Mucosa of rectum (tissue), 2 donors: Measurements from ENCODE around the gene LHX3.
A peak's percentile ranks its signal among the peaks of the same experiment; 100 is the strongest.

Source experiments
- H3K27ac ChIP-seq, 2 donors: one replicate each; pipeline ENCODE4 v1.7.0; 2013; ENCODE audit warnings: inconsistent platforms in 2 of 2, low read depth in 2 of 2, low read length in 2 of 2
- H3K27me3 ChIP-seq, 2 donors: one replicate each; pipeline ENCODE4 v1.7.0; 2013; ENCODE audit warnings: low read length in 2 of 2; ENCODE audit not compliant: control insufficient read depth in 2 of 2, insufficient read depth in 2 of 2
- H3K36me3 ChIP-seq, 2 donors: one replicate each; pipeline ENCODE4 v1.7.0; 2013; ENCODE audit warnings: low read length in 2 of 2; ENCODE audit not compliant: control insufficient read depth in 2 of 2, insufficient read depth in 2 of 2
- H3K4me1 ChIP-seq, 2 donors: one replicate each; pipeline ENCODE4 v1.7.0; 2013; ENCODE audit warnings: low read length in 2 of 2, mild to moderate bottlenecking in 1 of 2; ENCODE audit not compliant: control insufficient read depth in 2 of 2, insufficient read depth in 2 of 2
- H3K4me3 ChIP-seq, 2 donors: one replicate each; pipeline ENCODE4 v1.7.0; 2013; ENCODE audit warnings: low read length in 2 of 2
- H3K9ac ChIP-seq, 2 donors: one replicate each; pipeline ENCODE4 v1.7.0; 2013; ENCODE audit warnings: low read length in 2 of 2, low read depth in 1 of 2, mild to moderate bottlenecking in 1 of 2
- H3K9me3 ChIP-seq, 2 donors: one replicate each; pipeline ENCODE4 v1.7.0; 2013; ENCODE audit warnings: low read length in 2 of 2; ENCODE audit not compliant: control insufficient read depth in 2 of 2
- donor health status: healthy.
- donor health status: Normal muscosa, but diverticular disease.

LHX3 gene

DNA sequence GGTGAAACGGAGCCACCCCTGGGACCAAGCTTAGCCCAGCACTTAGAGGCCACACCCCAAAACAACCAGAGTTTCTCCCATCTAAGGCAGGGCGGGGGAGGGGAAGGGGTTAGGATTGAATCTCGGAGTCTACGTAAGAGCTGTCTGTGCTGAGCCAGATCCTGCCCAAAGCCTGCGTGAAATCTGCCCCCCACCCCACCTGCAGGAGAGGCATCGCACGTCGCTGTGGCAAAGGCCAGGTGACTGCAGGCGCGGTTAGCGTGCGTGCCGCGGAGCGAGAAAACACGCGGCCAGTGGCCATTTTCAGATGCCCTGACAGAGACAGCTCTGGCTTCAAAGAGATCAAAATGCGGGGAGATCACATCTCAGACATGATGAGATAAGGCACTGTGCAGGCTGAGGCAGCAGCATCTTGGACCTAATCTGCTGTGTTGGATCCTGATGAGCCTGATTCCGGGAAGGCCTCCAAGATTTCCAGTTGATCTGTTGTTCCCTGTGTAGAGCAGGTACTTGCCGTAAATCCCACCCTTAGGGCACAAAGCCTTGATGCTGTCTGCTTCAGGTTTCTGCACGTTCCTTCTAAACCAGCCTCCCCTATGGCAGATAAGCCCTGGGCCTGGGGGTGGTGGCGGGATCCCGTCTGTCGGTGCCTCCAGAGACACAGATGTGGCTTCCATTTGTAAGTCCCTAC lies 43.2 kb upstream of the LHX3 start:
- Histone ChIP-seq H3K36me3 (no peaks in the 10 kb centered on the region), H3K27ac (no peak overlapping the region), H3K4me3 (no peak overlapping the region), H3K4me1 (peaks cover 8 to 15% of the 10 kb centered on the region in 2 donors), H3K9me3 (no peaks in the 10 kb centered on the region), H3K9ac (no peak overlapping the region), H3K27me3 (peaks cover 2 to 16% of the 10 kb centered on the region in 2 donors)

DNA sequence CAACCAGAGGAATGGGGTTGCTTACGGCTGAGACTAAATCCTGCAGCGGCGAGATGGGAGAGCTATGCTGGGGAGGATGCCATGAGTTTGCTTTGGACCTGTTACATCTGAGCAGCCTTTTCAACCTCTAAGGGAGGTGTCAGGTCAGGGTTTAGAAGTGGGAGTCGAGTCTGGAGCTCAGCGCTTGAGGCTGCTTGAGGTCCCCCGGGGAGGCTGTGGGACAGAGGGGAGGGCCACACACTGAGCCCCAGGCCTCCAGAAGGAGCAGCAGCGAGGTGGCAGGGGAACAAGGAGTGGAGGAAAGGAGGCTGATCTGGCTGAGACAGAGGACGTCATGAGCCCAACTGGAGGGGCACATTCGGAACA lies 42.6 kb upstream of the LHX3 start:
- Histone ChIP-seq H3K4me3 (no peak overlapping the region), H3K9ac (no peak overlapping the region), H3K27ac (no peak overlapping the region), H3K27me3 (peaks cover 2 to 16% of the 10 kb centered on the region in 2 donors), H3K9me3 (no peaks in the 10 kb centered on the region), H3K4me1 (peaks cover 8 to 15% of the 10 kb centered on the region in 2 donors), H3K36me3 (no peaks in the 10 kb centered on the region)

DNA sequence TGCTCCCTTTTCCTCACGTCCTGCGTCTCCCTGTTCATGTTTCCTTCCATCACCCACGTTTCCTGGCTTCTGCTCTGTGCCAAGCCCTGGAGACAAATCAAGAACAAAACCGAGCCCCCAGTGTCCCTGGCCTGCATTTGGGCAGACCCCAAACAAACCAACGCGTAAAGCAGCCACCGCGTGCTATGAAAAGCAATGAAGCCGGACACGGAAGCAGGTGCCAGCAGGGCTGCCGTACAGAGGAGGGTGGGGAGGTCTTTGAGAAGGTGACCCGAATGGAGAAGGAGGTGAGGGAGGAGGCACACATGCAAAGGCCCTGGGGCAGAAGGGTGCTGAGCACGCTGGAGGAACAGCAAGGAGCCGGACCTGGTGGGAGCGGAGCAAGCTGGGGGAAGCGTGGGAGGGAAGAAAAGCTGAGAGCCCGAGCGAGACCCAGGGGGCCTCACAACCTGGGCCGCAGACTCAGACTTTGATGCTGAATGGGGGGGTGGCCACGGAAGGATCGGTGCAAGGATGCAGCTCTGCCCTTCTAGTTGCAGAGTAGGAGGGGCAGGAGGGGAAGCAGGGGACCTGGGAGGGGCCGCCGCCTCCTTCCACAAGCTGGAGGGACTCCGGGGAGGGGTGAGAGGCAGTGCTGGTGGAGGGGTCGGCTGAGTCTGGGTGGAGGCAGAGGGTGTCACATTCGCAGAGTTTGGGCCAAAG lies 42.1 kb upstream of the LHX3 start:
- Histone ChIP-seq H3K36me3 (no peaks in the 10 kb centered on the region), H3K9me3 (no peaks in the 10 kb centered on the region), H3K9ac (no peak overlapping the region), H3K4me3 (no peak overlapping the region), H3K4me1 (peaks cover 8 to 15% of the 10 kb centered on the region in 2 donors), H3K27ac (no peak overlapping the region), H3K27me3 (peaks cover 2 to 16% of the 10 kb centered on the region in 2 donors)

DNA sequence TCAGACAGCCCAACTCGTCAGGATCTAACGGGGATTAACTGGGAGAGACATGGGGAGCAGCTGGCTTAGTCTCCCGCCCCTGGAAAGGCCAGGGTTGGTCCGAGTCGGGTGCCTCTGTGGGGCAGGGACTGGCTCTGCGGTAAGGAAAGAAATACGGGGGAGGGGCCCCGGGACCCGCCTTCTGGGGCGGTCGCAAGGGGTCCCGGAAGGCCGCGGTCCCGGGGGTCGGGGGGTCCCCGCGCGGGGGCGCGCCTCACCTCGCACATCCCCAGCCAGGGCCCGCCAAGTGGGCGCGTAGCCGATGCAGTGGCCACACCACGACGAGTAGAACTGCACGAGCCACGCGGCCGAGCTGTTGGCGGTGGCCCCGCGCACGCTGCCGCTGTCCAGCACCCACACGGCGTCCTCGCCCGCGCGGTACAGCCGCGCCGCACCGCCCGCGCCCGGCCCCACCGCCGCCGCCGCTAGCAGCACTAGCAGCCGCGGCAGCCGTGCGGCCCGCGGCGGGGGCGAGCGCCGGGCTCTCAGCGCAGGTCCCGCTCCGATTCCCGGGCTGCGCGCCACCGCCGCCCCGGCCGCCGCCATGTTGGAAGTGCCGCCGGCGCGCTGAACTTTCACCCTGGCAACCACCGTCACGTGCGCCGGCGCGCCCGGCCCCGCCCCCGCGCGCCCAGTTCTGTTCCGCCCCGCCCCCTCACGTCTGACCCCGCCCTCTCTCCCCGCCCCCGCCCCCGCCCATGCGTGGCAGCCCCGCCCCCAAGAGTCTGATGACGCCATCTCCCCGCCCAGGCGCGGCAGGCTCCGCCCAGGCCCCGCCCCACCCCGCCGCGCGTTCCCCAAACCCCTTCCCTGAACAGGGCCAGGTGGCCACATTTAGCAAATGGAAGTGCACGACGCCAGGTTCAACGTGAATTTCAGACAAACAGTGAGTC lies 40.6 kb upstream of the LHX3 start, which contains the start of gene QSOX2:
QSOX2 (minus strand) TSS at position 594 of the 932 bp plus-strand sequence; CDS start at position 585, 9 bp downstream.
- peak within 1 kb of the TSS; percentile 73 to 82 for H3K4me3 ChIP-seq
- H3K27me3 ChIP-seq: peaks cover 2 to 11% of the 10 kb centered on the region in 2 donors
- H3K9ac ChIP-seq: peak within 1 kb of the TSS; percentile 41 to 72
- H3K9me3 ChIP-seq: no peaks in the 10 kb centered on the region
- peak within 1 kb of the TSS in 1 of 2 donors; percentile 58 for H3K27ac ChIP-seq
- no peaks in the 10 kb centered on the region for H3K36me3 ChIP-seq
- H3K4me1 ChIP-seq: peaks cover 13 to 15% of the 10 kb centered on the region in 2 donors

DNA sequence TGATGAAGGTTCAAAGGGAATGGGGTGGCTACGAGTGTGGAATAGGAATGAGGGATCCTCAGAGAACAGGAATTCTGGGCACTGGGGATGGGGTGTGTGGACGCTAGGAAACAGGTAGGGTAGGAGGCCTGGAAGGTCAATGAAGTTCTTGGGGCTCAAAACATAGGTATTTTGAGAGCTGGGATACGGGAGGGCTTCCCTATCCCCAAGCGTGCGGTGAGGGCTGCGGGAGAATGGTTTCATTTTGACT lies 40.0 kb upstream of the LHX3 start:
- peak overlapping the region; percentile 41 to 72 for H3K9ac ChIP-seq
- H3K36me3 ChIP-seq: no peaks in the 10 kb centered on the region
- H3K27ac ChIP-seq: peak overlapping the region in 1 of 2 donors; percentile 58
- peak overlapping the region; percentile 73 to 82 for H3K4me3 ChIP-seq
- no peaks in the 10 kb centered on the region for H3K9me3 ChIP-seq
- peaks cover 13 to 15% of the 10 kb centered on the region in 2 donors for H3K4me1 ChIP-seq
- peaks cover 2 to 10% of the 10 kb centered on the region in 2 donors for H3K27me3 ChIP-seq

DNA sequence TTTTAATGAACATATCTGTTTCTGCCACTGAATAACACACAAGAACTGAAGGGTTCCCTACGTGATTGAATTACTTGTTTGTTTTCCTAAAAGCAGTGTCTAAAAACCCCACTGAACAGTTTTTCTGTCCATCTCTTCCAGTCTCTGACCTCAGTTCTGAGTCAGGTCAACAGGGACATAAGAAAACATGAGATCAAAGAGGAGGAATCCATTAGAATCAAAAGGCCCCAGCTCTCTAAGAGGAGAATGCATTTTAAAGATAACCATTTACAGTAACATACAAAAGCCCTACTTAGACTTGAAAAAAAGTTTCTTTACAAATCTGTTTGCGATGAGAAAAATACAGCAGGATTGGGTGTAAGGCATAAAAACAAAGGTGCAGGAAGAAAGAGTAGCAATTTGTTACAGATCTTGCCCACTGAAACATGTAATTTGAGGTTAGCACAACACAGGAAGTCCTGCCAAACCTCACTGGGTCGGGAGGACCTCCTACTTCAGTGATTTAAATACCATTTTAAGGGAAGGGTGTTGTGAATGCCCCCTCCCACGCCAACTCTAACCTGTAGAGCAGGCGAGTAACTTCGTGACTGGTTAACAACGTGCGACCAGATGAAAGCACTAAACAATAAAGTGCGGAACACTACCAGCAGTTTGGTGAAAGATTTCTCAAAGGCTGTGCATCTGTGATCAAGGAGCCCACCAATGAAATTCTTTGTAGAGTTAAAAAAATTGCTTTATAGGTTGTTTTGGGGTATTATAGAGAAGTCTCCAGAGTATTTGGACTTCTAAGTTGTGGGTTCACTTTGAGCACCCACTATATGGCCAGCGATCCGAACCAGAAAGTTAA lies 39.4 kb upstream of the LHX3 start:
- peak overlapping the region; percentile 73 to 82 for H3K4me3 ChIP-seq
- H3K9ac ChIP-seq: peak overlapping the region; percentile 41 to 72
- no peaks in the 10 kb centered on the region for H3K36me3 ChIP-seq
- H3K27ac ChIP-seq: peak overlapping the region in 1 of 2 donors; percentile 58
- H3K27me3 ChIP-seq: peaks cover under 1 to 5% of the 10 kb centered on the region in 2 donors
- H3K9me3 ChIP-seq: no peaks in the 10 kb centered on the region
- peaks cover 17 to 20% of the 10 kb centered on the region in 2 donors for H3K4me1 ChIP-seq

DNA sequence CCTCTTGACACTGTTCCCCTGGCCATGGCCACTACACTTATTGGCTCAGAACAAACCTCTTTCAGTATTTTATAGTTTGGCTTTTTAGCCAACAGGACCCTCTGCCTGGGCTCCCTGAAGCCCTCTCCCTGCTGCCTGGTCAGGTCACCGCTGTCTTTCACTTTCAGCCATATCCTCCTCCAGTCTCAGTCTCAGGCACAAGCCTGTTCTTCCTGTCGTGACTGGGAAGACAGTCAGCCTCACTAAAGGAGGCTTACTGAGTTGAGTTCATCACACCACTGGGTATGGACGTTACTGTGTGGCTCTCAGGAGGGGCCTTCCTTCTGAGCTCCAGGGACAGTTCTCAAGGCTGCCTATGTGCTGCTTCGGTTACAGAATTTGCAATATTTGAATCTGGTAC lies 38.7 kb upstream of the LHX3 start:
- Histone ChIP-seq H3K9me3 (no peaks in the 10 kb centered on the region), H3K4me3 (peak overlapping the region in 1 of 2 donors; percentile 17)

DNA sequence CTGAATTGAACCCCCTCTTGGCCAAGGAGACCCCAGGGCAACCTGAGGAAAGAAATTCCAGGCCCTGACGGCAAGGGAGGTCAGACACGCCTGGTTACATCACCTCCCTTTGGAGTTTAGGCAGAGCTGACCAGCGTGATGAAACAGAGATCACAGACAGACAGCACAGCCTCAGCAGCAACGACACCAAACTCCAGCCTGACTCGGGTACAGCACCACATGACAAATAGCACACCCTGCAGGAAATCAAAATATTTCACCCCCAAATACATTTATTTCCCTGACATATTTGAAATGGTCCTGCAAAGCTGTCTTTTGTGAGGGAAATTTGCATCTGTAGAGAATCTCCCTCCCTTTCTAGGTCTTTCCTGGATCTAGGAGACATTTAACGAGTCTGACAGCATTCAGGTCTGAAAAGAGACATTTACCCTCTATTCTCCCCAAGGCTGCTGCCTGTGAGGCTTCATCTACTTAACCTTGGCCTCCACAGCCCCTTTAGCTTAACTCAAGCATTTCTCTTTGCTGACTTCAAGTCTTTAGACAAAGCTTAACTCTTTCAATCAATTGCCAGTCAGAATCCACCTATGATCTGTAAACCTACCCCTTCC lies 38.1 kb upstream of the LHX3 start:
- no peak overlapping the region for H3K27ac ChIP-seq

More for the DNA sequence above, 38.7 kb upstream of the LHX3 start:
- H3K36me3 ChIP-seq: no peaks in the 10 kb centered on the region
- H3K27ac ChIP-seq: peak overlapping the region in 1 of 2 donors; percentile 29
- peaks cover 20 to 21% of the 10 kb centered on the region in 2 donors for H3K4me1 ChIP-seq
- H3K9ac ChIP-seq: peak overlapping the region in 1 of 2 donors; percentile 18
- H3K27me3 ChIP-seq: no peaks in the 10 kb centered on the region

DNA sequence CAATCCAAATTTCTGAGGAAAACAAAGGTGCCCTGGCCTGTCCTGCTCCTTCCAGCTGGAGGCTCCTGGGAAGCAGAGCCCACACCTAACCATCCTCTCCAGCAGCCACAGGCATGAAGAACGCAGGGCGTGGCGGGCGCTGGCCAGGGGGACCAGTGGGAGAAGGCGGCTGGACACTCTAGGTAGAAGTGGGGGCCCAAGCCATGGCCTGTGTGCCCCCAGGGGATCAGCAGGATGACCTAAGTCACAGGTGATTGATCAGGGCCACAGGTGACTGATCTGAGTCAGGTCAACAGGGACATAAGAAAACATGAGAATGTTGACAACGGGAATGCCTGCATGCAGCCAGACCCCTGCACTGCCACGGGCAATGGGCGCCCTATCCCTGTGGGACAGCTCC lies 37.3 kb upstream of the LHX3 start:
- no peak overlapping the region for H3K4me3 ChIP-seq
- H3K36me3 ChIP-seq: no peaks in the 10 kb centered on the region
- no peaks in the 10 kb centered on the region for H3K9me3 ChIP-seq
- H3K4me1 ChIP-seq: peaks cover 20 to 21% of the 10 kb centered on the region in 2 donors
- H3K9ac ChIP-seq: no peak overlapping the region
- no peaks in the 10 kb centered on the region for H3K27me3 ChIP-seq
- H3K27ac ChIP-seq: no peak overlapping the region

More for the DNA sequence above, 38.1 kb upstream of the LHX3 start:
- Histone ChIP-seq H3K36me3 (no peaks in the 10 kb centered on the region), H3K9ac (no peak overlapping the region), H3K4me1 (peaks cover 20 to 21% of the 10 kb centered on the region in 2 donors), H3K27me3 (no peaks in the 10 kb centered on the region), H3K4me3 (no peak overlapping the region), H3K9me3 (no peaks in the 10 kb centered on the region)
